GM19397 (cell line): ENCODE data around the gene ZNF773.
"Not testable (repeated sequence)": the region's sequence is repeated elsewhere in the genome, so short reads cannot be mapped to it uniquely, and the experiment has no call there.

Experiments
- ATAC-seq: cut with Tn5 transposase; IDR thresholded peaks from one replicate; pipeline ENCODE4 v1.9.1; 2021; ENCODE audit warnings: mild to moderate bottlenecking, moderate library complexity; ENCODE audit not compliant: unreplicated experiment

Gene ZNF773

GRCh38 chr19:57499680-57500395, at the start of gene ZNF773:
TSS of gene ZNF773 (plus strand) at chr19:57499938. CDS start at chr19:57500081, 143 bp downstream.
- peak; percentile 100 for ATAC-seq

DNA sequence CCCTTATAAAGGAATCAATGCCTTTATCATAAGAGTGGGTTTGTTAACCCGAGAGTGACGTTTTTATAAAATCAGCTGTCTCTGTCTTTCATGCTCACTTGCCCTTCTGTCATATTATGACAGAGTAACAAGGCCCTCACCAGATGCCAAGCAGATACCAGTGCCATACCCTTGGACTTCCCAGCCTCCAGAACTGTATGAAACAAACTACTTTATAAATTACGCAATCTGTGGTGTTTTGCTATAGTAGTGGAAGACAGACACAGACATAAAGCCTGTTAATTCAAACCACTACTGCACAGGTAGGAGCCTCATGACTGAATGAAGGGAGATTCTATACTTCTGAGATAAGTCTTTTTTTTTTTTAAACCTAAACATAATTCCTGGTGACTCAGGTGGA, 47.4 kb upstream of the ZNF773 start:
- ATAC-seq = no peak

- no peak for ATAC-seq
Measured at GRCh38 chr19:57465680-57466381, 33.9 kb upstream of the ZNF773 start.

DNA sequence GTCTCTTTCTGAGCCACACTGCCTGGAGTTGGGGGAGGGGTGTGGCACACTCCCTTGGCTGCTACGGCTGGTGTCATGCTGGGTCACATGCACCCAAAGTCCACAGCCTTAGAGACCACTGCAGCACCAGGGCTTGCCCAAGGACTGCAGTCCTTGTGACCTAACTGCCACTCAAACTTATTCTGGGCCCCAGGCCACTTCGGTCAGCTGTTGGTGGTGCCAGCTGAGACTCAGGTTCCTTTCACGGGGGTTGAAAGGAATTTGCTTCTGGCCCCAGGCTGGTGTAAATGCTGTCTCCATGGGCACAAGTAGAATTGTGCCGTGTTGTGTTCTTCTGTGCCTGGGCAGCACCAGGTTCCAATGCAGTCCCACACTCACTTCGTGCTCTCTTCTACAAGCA, 33.2 kb upstream of the ZNF773 start:
- ATAC-seq = no peak

- ATAC-seq = no peak
Measured at GRCh38 chr19:57473646-57474045, 26.1 kb upstream of the ZNF773 start.

GRCh38 chr19:57477191-57478008, 22.3 kb upstream of the ZNF773 start, which contains the start of gene ZNF772:
TSS of gene ZNF772 (minus strand) at chr19:57477566. CDS start at chr19:57477309, 257 bp downstream.
- peak; percentile 97 for ATAC-seq

- peak; percentile 95 for ATAC-seq
Measured at GRCh38 chr19:57487477-57488298, 12.1 kb upstream of the ZNF773 start, which contains the start of gene ZNF419. TSS of gene ZNF419 (plus strand) at chr19:57487750. CDS start at chr19:57487951, 201 bp downstream.

GRCh38 chr19:57488299-57488644, 11.5 kb upstream of the ZNF773 start:
- not testable (repeated sequence) for ATAC-seq

GRCh38 chr19:57499332-57499679, 432 bp upstream of the ZNF773 start:
- ATAC-seq = not testable (repeated sequence)

DNA sequence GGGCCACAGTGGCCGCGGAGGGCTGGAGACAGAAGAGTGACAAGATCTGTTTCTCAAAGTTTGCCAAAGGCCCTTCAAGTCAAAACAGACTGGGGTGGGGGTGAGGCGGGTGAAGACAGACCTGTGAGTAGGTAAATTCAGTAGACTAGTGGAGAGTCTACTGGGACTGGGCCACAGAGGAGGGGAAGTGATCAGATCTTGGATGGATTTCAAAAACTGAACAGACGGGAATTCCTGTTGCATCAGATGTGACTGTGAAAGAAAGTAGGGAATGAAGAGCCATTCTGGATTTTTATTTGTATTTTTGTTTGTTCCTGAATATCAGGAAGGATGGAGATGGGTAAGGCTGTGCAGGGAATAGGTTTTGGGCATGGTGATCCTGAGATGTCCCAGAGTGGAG, 662 bp downstream of the ZNF773 start:
- ATAC-seq = not testable (repeated sequence)

DNA sequence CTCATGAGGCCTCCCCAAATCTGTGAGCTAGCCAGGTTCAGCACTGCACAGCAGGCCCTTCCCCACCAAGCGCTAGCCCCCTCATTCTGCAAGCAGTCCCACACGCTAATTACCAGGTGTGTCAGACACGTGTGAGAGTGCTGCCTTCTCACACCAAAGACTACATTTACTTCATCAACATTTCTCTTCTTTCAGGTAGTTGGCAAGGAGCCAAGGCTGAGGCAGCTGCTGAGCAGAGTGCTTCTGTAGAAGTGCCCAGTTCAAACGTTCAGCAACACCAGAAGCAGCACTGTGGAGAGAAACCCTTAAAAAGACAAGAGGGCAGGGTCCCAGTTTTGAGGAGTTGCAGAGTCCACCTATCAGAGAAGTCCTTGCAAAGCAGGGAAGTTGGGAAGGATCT, 6.4 kb downstream of the ZNF773 start:
- ATAC-seq = no peak

DNA sequence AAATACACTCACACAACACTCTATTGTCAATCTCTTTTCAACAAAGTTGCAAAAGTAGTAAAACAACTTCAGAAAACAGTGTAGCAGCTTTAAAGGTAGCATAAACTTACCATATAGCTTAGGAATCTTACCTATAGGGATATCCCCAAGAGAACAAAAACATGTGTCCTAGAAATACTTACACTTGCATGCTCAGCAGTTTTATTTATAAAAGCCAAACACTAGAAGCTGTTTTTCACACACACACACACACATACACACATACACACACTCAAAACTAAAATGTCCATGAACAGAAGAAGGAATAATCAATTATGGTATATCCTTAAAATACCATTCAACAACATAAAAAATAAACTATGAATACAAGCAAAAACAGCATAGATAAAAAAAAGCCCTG, 11.7 kb downstream of the ZNF773 start:
- no peak for ATAC-seq

DNA sequence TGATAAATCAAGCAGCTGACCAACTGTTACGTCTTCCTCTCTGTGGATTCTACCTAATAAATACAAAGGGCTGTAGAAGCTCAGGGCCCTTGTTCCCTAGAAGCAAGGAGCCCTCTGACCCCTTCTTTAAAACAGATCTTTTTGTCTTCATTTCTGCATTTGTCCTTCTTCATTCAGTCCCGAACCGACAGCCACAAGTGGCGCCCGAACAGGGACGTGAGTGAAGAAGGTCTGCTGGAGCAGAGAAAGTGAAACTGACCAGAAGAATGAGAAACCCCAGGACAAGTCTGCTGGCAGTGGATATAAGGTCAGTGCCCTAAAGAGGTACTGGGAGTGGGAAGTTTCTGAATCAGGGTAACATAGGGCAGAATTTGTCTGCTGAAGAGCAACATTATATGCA, 13.1 kb downstream of the ZNF773 start:
- no peak for ATAC-seq

DNA sequence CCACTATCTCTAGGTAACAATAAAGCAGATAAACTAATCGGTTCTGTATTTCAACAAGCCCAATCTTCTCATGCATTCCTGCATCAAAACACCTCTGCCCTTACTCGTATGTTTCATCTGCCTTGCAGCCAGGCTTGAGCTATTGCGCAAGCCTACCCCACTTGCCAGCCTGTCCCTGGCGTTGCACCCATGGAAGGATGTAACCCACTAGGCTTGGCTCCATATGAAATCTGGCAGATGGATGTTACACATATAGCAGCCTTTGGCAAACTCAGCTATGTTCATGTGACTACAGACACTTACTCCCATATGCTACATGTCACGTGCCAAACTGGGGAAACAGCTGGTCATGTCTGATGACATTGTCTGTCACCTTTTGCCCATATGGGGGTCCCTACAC, 15.5 kb downstream of the ZNF773 start:
- ATAC-seq = no peak

DNA sequence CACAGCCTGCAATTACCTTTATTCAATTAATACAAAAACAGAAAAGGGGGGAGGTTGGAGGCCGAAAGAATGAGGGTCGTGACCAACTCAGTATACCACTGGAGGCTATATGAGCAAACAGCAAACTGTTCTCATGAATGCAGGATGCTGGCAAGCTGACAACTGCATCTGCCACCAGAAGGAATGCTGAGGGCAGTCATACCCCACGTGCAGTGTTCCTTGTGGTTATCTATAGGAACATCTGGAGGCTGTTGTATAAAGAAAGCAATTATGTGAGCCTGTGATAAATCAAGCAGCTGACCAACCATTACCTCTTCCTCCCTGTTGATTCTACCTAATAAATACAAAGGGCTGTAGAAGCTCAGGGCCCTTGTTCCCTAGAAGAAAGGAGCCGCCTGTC, 18.3 kb downstream of the ZNF773 start:
- not testable (repeated sequence) for ATAC-seq

- peak; percentile 97 for ATAC-seq
Measured at GRCh38 chr19:57527136-57527881, 27.6 kb downstream of the ZNF773 start, which contains the start of gene ZNF549. TSS of gene ZNF549 (plus strand) at chr19:57527356. CDS start at chr19:57527574, 218 bp downstream.

DNA sequence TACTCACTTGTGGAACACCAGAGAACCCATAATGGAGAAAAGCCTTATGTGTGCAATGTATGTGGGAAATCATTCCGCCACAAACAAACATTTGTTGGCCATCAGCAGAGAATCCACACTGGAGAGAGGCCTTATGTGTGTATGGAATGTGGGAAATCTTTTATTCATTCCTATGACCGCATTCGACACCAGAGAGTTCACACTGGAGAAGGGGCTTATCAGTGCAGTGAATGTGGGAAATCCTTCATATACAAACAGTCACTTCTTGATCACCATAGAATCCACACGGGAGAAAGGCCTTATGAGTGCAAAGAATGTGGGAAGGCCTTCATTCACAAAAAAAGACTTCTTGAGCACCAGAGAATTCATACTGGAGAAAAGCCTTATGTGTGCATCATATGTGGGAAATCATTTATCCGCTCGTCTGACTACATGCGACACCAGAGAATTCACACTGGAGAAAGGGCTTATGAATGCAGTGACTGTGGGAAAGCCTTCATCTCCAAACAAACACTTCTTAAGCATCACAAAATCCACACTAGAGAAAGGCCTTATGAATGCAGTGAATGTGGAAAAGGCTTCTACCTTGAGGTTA, 38.3 kb downstream of the ZNF773 start:
- ATAC-seq = no peak

DNA sequence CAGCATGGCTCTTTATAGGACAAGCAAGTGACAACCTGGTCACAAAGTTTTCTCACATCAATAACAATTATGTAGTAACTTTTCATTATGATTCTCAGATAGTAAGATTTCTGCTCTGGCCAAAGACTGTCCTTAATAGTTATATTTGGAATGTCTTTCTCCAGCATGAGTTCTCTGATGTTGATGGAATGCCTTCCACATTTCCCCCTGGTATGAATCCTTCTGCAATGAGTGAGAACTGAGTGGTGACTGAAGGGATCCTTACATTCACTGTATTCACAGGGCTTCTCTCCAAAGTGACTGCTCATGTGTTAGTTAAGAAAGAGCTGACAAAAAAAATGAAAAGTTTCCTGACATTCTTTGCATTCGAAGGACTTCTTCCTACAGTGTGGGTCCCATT, 46.8 kb downstream of the ZNF773 start:
- no peak for ATAC-seq

DNA sequence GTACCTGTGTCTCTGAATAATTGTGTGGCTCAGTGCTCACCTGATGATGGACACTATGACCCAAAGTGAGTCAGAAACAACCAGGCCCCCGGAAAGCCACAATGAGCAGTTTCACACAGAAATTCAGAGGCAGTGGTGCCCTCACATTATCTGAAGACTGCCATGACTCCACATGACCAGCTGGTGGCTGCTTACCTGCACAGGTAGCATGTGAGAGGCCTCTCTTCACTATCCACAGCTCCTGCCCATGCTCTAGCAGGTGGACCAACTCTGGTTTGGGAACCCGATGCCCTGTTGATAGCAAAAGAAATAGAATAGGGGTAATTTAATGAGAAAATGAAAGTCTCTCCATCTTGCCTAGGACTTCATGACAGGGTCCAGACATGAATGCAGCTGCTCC, 52.7 kb downstream of the ZNF773 start:
- ATAC-seq = no peak
